Measurements from ENCODE around the gene UBE2J1. TPM values are rescaled to one million over a fixed set of nuclear protein-coding genes. Genes with fewer than 3 reads are reported as not detected.

The UBE2J1 gene
- polyA plus RNA-seq, 1 donor (not counting 4 experiments of a cell fraction or from before 2014, with no cell fraction given): 26.7 TPM

- H3K27ac ChIP-seq (ENCODE audit: control insufficient read depth, insufficient read depth, low read length): no peak overlapping the region
- no peaks in the 10 kb centered on the region for H3K4me1 ChIP-seq (ENCODE audit: control insufficient read depth, extremely low read depth, insufficient read depth, low read length)
- no peaks in the 10 kb centered on the region for H4K20me1 ChIP-seq (ENCODE audit: control insufficient read depth, extremely low read depth, insufficient read depth, low read length)
- H3K4me3 ChIP-seq (ENCODE audit: control insufficient read depth in 2 of 3, extremely low read depth in 1 of 3, insufficient read depth in 2 of 3, low read depth in 1 of 3, low read length in 3 of 3): no peak overlapping the region
- DNase-seq (ENCODE audit: low read depth, low spot score): no peak
- H3K4me2 ChIP-seq (ENCODE audit: control insufficient read depth, extremely low read depth, insufficient read depth, low read depth, low read length): no peak overlapping the region
- no peaks in the 10 kb centered on the region for H3K79me2 ChIP-seq (ENCODE audit: control insufficient read depth, insufficient read depth, low read length)
- dilution Hi-C loops (cut with MboI; ENCODE audit: extremely low pct_ligation_motif_present, low sequenced_read_pairs): no loop called here
- H3K27me3 ChIP-seq (ENCODE audit: control insufficient read depth, extremely low read depth, insufficient read depth, low read length): peaks cover 70% of the 10 kb centered on the region
- H3K9me1 ChIP-seq (ENCODE audit: control insufficient read depth, extremely low read depth, insufficient read depth, low read length): no peaks in the 10 kb centered on the region
- H2AFZ ChIP-seq (ENCODE audit: control insufficient read depth, low read length): no peak overlapping the region
- no peak overlapping the region for H3K9ac ChIP-seq (ENCODE audit: control insufficient read depth, extremely low read depth, insufficient read depth, low read length)
- H3K9me3 ChIP-seq (ENCODE audit: control insufficient read depth, low read depth, low read length): no peaks in the 10 kb centered on the region
- no peak for TF ChIP-seq EZH2 (IDR thresholded peaks at IDR 0.05; ENCODE audit: low read length)
- no peaks in the 10 kb centered on the region for H3K36me3 ChIP-seq (ENCODE audit: control insufficient read depth in 2 of 2, extremely low read depth in 1 of 2, insufficient read depth in 2 of 2, low read length in 2 of 2)
- FAIRE-seq: no peak
These were observed 65.0 kb downstream of the UBE2J1 start for GRCh38 chr6:89287351-89288028.

- FAIRE-seq (no peak), DNase-seq (ENCODE audit: low read depth, low spot score) (no peak)
- Histone ChIP-seq H3K36me3 (ENCODE audit: control insufficient read depth in 2 of 2, extremely low read depth in 1 of 2, insufficient read depth in 2 of 2, low read length in 2 of 2) (no peaks in the 10 kb centered on the region), H3K4me3 (ENCODE audit: control insufficient read depth in 2 of 3, extremely low read depth in 1 of 3, insufficient read depth in 2 of 3, low read depth in 1 of 3, low read length in 3 of 3) (no peak overlapping the region), H4K20me1 (ENCODE audit: control insufficient read depth, extremely low read depth, insufficient read depth, low read length) (no peaks in the 10 kb centered on the region), H3K27me3 (ENCODE audit: control insufficient read depth, extremely low read depth, insufficient read depth, low read length) (peaks cover 65% of the 10 kb centered on the region), H3K4me2 (ENCODE audit: control insufficient read depth, extremely low read depth, insufficient read depth, low read depth, low read length) (no peak overlapping the region), H2AFZ (ENCODE audit: control insufficient read depth, low read length) (no peak overlapping the region), H3K79me2 (ENCODE audit: control insufficient read depth, insufficient read depth, low read length) (no peaks in the 10 kb centered on the region), H3K9me3 (ENCODE audit: control insufficient read depth, low read depth, low read length) (no peaks in the 10 kb centered on the region), H3K9ac (ENCODE audit: control insufficient read depth, extremely low read depth, insufficient read depth, low read length) (no peak overlapping the region), H3K9me1 (ENCODE audit: control insufficient read depth, extremely low read depth, insufficient read depth, low read length) (no peaks in the 10 kb centered on the region), H3K4me1 (ENCODE audit: control insufficient read depth, extremely low read depth, insufficient read depth, low read length) (no peaks in the 10 kb centered on the region), H3K27ac (ENCODE audit: control insufficient read depth, insufficient read depth, low read length) (no peak overlapping the region)
- dilution Hi-C loops (cut with MboI; ENCODE audit: extremely low pct_ligation_motif_present, low sequenced_read_pairs): no loop called here
- TF ChIP-seq EZH2 (IDR thresholded peaks at IDR 0.05; ENCODE audit: low read length): no peak
- TF ChIP-seq, protein P1, sequence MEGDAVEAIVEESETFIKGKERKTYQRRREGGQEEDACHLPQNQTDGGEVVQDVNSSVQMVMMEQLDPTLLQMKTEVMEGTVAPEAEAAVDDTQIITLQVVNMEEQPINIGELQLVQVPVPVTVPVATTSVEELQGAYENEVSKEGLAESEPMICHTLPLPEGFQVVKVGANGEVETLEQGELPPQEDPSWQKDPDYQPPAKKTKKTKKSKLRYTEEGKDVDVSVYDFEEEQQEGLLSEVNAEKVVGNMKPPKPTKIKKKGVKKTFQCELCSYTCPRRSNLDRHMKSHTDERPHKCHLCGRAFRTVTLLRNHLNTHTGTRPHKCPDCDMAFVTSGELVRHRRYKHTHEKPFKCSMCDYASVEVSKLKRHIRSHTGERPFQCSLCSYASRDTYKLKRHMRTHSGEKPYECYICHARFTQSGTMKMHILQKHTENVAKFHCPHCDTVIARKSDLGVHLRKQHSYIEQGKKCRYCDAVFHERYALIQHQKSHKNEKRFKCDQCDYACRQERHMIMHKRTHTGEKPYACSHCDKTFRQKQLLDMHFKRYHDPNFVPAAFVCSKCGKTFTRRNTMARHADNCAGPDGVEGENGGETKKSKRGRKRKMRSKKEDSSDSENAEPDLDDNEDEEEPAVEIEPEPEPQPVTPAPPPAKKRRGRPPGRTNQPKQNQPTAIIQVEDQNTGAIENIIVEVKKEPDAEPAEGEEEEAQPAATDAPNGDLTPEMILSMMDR (optimal IDR thresholded peaks at IDR 0.05 in 1 of 3, IDR thresholded peaks at IDR 0.05 in 1 of 3, conservative IDR thresholded peaks at IDR 0.05 in 1 of 3; ENCODE audit: extremely low read depth in 1 of 3, insufficient read depth in 2 of 3, low read length in 3 of 3): no peak
These were observed 66.0 kb downstream of the UBE2J1 start for GRCh38 chr6:89286516-89286915.
